Fibroblast of skin of right biceps (primary cell): ENCODE measurements around the gene DXO.
"Not testable (repeated sequence)": the region's sequence is repeated elsewhere in the genome, so short reads cannot be mapped to it uniquely, and the experiment has no call there.

Source experiments
- DNase-seq: peaks from one replicate; pipeline ENCODE4 v3.0.0-alpha.2; 2013

DXO gene

GRCh38 chr6:31956796-31957195 lies 15.1 kb downstream of the DXO start:
- no peak for DNase-seq

- no peak for DNase-seq
Measured at GRCh38 chr6:31954511-31954910, 17.4 kb downstream of the DXO start.

- no peak for DNase-seq
Measured at GRCh38 chr6:31952890-31953289, 19.0 kb downstream of the DXO start.

- DNase-seq: peak; percentile 55
Measured at GRCh38 chr6:31952140-31952805, 19.7 kb downstream of the DXO start.

GRCh38 chr6:31949926-31950548 lies 21.9 kb downstream of the DXO start:
- DNase-seq: no peak

- DNase-seq: peak; percentile 18
Measured at GRCh38 chr6:31948753-31949413, 23.1 kb downstream of the DXO start.

GRCh38 chr6:31948306-31948705 lies 23.6 kb downstream of the DXO start:
- no peak for DNase-seq

GRCh38 chr6:31947864-31948263 lies 24.1 kb downstream of the DXO start:
- DNase-seq: no peak

- DNase-seq: no peak
Measured at GRCh38 chr6:31947070-31947675, 24.8 kb downstream of the DXO start.

GRCh38 chr6:31946370-31946885 lies 25.5 kb downstream of the DXO start:
- DNase-seq: no peak

- DNase-seq: peak; percentile 80
Measured at GRCh38 chr6:31945507-31946369, 26.2 kb downstream of the DXO start, which contains the start of gene CFB. CFB (plus strand) TSS chr6:31946095; CDS start chr6:31946222, 127 bp downstream.

- no peak for DNase-seq
Measured at GRCh38 chr6:31945154-31945506, 26.8 kb downstream of the DXO start.

GRCh38 chr6:31943742-31944141 lies 28.2 kb downstream of the DXO start:
- DNase-seq: no peak

GRCh38 chr6:31940256-31940664 lies 31.7 kb downstream of the DXO start:
- peak; percentile 28 for DNase-seq

- no peak for DNase-seq
Measured at GRCh38 chr6:31935823-31936222, 36.1 kb downstream of the DXO start.

- DNase-seq: no peak
Measured at GRCh38 chr6:31935021-31935420, 36.9 kb downstream of the DXO start.

- no peak for DNase-seq
Measured at GRCh38 chr6:31933537-31933936, 38.4 kb downstream of the DXO start.

- DNase-seq: not testable (repeated sequence)
Measured at GRCh38 chr6:31932137-31932536, 39.8 kb downstream of the DXO start.

GRCh38 chr6:31930962-31931361 lies 41.0 kb downstream of the DXO start:
- no peak for DNase-seq

GRCh38 chr6:31928672-31928939 lies 43.3 kb downstream of the DXO start:
- no peak for DNase-seq

- DNase-seq: no peak
Measured at GRCh38 chr6:31927863-31928671, 43.9 kb downstream of the DXO start.
